SK-N-SH (cell line): Measurements from ENCODE around the gene CEP295NL. TPM values are rescaled to one million over a fixed set of nuclear protein-coding genes. Genes with fewer than 3 reads are reported as not detected.

Experiments
- CTCF ChIA-PET: fragments of 300-600, 350-600 bp; formaldehyde crosslinking; extraction: SDS; loops from one replicate; lab custom pipeline; 2021; lab: Yijun Ruan, JAX
- POLR2A ChIA-PET: fragments of 350-600 bp; sonication (Branson Sonifier 250); formaldehyde crosslinking; extraction: SDS; loops from one replicate; lab custom pipeline; 2020; ENCODE audit warnings: antibody characterized with exemption, inconsistent platforms; lab: Yijun Ruan, JAX
- DNase-seq: peaks from one replicate; pipeline ENCODE4 v3.0.0; 2012
- H2AFZ ChIP-seq: fragments of 200-600 bp; sonication (generic); 2 replicates; pipeline ENCODE4 v1.8.1; 2016; ENCODE audit warnings: antibody characterized with exemption, mild to moderate bottlenecking, low read depth
- H3F3A ChIP-seq: fragments of 200-600 bp; sonication (generic); replicated peaks from 2 replicates; pipeline ENCODE3; 2016; ENCODE audit warnings: antibody characterized with exemption, mild to moderate bottlenecking; ENCODE audit not compliant: insufficient read depth
- H3K27ac ChIP-seq, 2 experiments: fragments of 200-500 bp in 1 of 2; fragments of 200-600 bp in 1 of 2; sonication (Bioruptor generic) in 1 of 2; sonication (generic), shearing (Covaris generic) in 1 of 2; 2 replicates each; pipeline versions ENCODE4 v1.5.1 to v1.6.1; 2014 to 2016; ENCODE audit warnings: low read depth in 2 of 2, inconsistent platforms in 1 of 2, low read length in 1 of 2, mild to moderate bottlenecking in 1 of 2, mixed read lengths in 1 of 2
- H3K27me3 ChIP-seq: fragments of 200-600 bp; sonication (generic), shearing (Covaris generic); 2 replicates; pipeline ENCODE4 v1.6.1; 2016; ENCODE audit warnings: mixed run types; ENCODE audit not compliant: insufficient read depth
- H3K36me3 ChIP-seq, 2 experiments: fragments of 200-500 bp in 1 of 2; fragments of 200-600 bp in 1 of 2; sonication (Bioruptor generic) in 1 of 2; sonication (generic) in 1 of 2; replicated peaks in 1 of 2; 2 replicates each; pipeline versions ENCODE3 to v1.5.1; 2014 to 2016; ENCODE audit warnings: low read length in 1 of 2, mild to moderate bottlenecking in 1 of 2; ENCODE audit not compliant: insufficient read depth in 2 of 2, control insufficient read depth in 1 of 2
- H3K4me1 ChIP-seq, 2 experiments: fragments of 200-500 bp in 1 of 2; fragments of 200-600 bp in 1 of 2; sonication (Bioruptor generic) in 1 of 2; sonication (generic), shearing (Covaris generic) in 1 of 2; 2 replicates each; pipeline versions ENCODE4 v1.5.1 to v1.6.1; 2014 to 2016; ENCODE audit warnings: low read depth in 1 of 2, low read length in 1 of 2, mixed run types in 1 of 2; ENCODE audit not compliant: insufficient read depth in 2 of 2, control insufficient read depth in 1 of 2
- H3K4me2 ChIP-seq: fragments of 200-600 bp; sonication (generic), shearing (Covaris generic); 2 replicates; pipeline ENCODE4 v1.6.1; 2017; ENCODE audit warnings: mixed run types
- H3K4me3 ChIP-seq, 2 experiments: fragments of 200-500 bp in 1 of 2; fragments of 200-600 bp in 1 of 2; sonication (Bioruptor generic) in 1 of 2; sonication (generic), shearing (Covaris generic) in 1 of 2; 2 replicates each; pipeline versions ENCODE4 v1.5.1 to v1.8.1; 2014 to 2016; ENCODE audit warnings: low read depth in 2 of 2, inconsistent platforms in 1 of 2, low read length in 1 of 2, mild to moderate bottlenecking in 1 of 2, mixed read lengths in 1 of 2, moderate library complexity in 1 of 2
- H3K79me2 ChIP-seq: fragments of 200-600 bp; sonication (generic); 2 replicates; pipeline ENCODE4 v1.8.1; 2017; ENCODE audit warnings: mild to moderate bottlenecking; ENCODE audit not compliant: insufficient read depth
- H3K9ac ChIP-seq: fragments of 200-600 bp; sonication (generic); 2 replicates; pipeline ENCODE4 v1.6.1; 2017; ENCODE audit warnings: mixed run types
- H3K9me2 ChIP-seq: fragments of 200-600 bp; sonication (generic); 2 replicates; pipeline ENCODE4 v1.6.1; 2017; ENCODE audit warnings: mixed run types
- H3K9me3 ChIP-seq: fragments of 200-600 bp; sonication (generic); 2 replicates; pipeline ENCODE4 v1.6.1; 2017; ENCODE audit warnings: mixed run types, mild to moderate bottlenecking, moderate library complexity
- H4K20me1 ChIP-seq: fragments of 200-600 bp; sonication (generic); 2 replicates; pipeline ENCODE4 v1.6.1; 2017; ENCODE audit warnings: mild to moderate bottlenecking, mixed run types; ENCODE audit not compliant: insufficient read depth
- CHD2 ChIP-seq: fragments of 150-350 bp; IDR thresholded peaks from 2 replicates; pipeline ENCODE4 v1.6.1; 2018; ENCODE audit warnings: low read length; ENCODE audit not compliant: partially characterized antibody
- ELF1 ChIP-seq: IDR thresholded peaks from 2 replicates; pipeline ENCODE4 v1.4.0; 2012
- EZH2phosphoT487 ChIP-seq: fragments of 200-600 bp; sonication (generic); IDR thresholded peaks from 2 replicates; pipeline ENCODE4 v1.6.1; 2017; ENCODE audit warnings: low read depth, mixed run types, mild to moderate bottlenecking, antibody characterized with exemption, moderate library complexity, borderline replicate concordance
- FOXJ3 ChIP-seq: sonication (generic); formaldehyde crosslinking; IDR thresholded peaks from 2 replicates; pipeline ENCODE4 v1.5.1; 2020; ENCODE audit warnings: mild to moderate bottlenecking, missing genetic modification reagents
- FOXM1 ChIP-seq: IDR thresholded peaks from 2 replicates; pipeline ENCODE4 v1.4.0; 2012; ENCODE audit warnings: low read depth, mild to moderate bottlenecking
- GABPA ChIP-seq: IDR thresholded peaks from 2 replicates; pipeline ENCODE4 v1.4.0; 2012; ENCODE audit warnings: low read depth, mild to moderate bottlenecking
- GATA2 ChIP-seq: sonication (generic); formaldehyde crosslinking; IDR thresholded peaks from 2 replicates; pipeline ENCODE4 v1.5.0; 2020; ENCODE audit warnings: mild to moderate bottlenecking, missing genetic modification reagents
- MEF2A ChIP-seq: IDR thresholded peaks from 2 replicates; pipeline ENCODE4 v1.4.0; 2012; ENCODE audit warnings: low read depth, borderline replicate concordance
- NFIC ChIP-seq: IDR thresholded peaks from 2 replicates; pipeline ENCODE4 v1.4.0; 2012; ENCODE audit warnings: borderline replicate concordance
- NRF1 ChIP-seq: IDR thresholded peaks from 2 replicates; pipeline ENCODE4 v1.6.1; 2012; ENCODE audit warnings: low read depth, mild to moderate bottlenecking, low read length
- POLR2AphosphoS5 ChIP-seq: IDR thresholded peaks from 2 replicates; pipeline ENCODE4 v1.6.1; 2012; ENCODE audit warnings: low read depth, low read length
- RFX5 ChIP-seq: IDR thresholded peaks from 2 replicates; pipeline ENCODE4 v1.6.1; 2012; ENCODE audit warnings: mild to moderate bottlenecking, improper control_type of control experiment, low read length
- SIN3A ChIP-seq: IDR thresholded peaks from 2 replicates; pipeline ENCODE4 v1.6.1; 2012; ENCODE audit warnings: low read depth, mild to moderate bottlenecking, low read length, moderate library complexity, borderline replicate concordance
- SMC3 ChIP-seq: IDR thresholded peaks from 2 replicates; pipeline ENCODE4 v1.6.1; 2012; ENCODE audit warnings: low read depth, low read length, improper control_type of control experiment
- TAF1 ChIP-seq: IDR thresholded peaks from 2 replicates; pipeline ENCODE4 v1.6.1; 2012; ENCODE audit warnings: low read depth, mild to moderate bottlenecking, low read length, moderate library complexity, borderline replicate concordance
- TCF12 ChIP-seq: IDR thresholded peaks from 2 replicates; pipeline ENCODE4 v1.4.0; 2012
- YY1 ChIP-seq: IDR thresholded peaks from 2 replicates; pipeline ENCODE4 v1.4.0; 2012; ENCODE audit warnings: low read depth, mild to moderate bottlenecking
- WGBS: methylation state at CpG from one replicate; pipeline ENCODE4 v1.1.6; 2017; ENCODE audit warnings: low lambda C conversion rate; 5-methylcytosine and 5-hydroxymethylcytosine counted together
- polyA plus RNA-seq, 3 experiments: library from polyadenylated mRNA; depleted of rRNA; stranded (reverse); fragments of >200 nt; gene quantifications; 2 replicates each; pipeline ENCODE4 v1.2.3, GENCODE V29; 2012
- TF ChIP-seq, protein P1 (sequence below): IDR thresholded peaks from 2 replicates; pipeline ENCODE4 v1.4.0; 2012; ENCODE audit warnings: low read depth, borderline replicate concordance
- TF ChIP-seq, protein P2 (sequence below): fragments of 200-600 bp; sonication (generic); IDR thresholded peaks from 2 replicates; pipeline ENCODE4 v1.6.1; 2017; ENCODE audit warnings: antibody characterized with exemption, mild to moderate bottlenecking, moderate library complexity
- TF ChIP-seq, protein P3 (sequence below): fragments of 150-350 bp; IDR thresholded peaks from 2 replicates; pipeline ENCODE4 v1.6.1; 2017; ENCODE audit warnings: antibody characterized with exemption, low read length, low read depth, borderline replicate concordance

The CEP295NL gene
- polyA plus RNA-seq, 1 of the 3 experiments (the other 2 are of a cell fraction) = 0.35 TPM

DNA sequence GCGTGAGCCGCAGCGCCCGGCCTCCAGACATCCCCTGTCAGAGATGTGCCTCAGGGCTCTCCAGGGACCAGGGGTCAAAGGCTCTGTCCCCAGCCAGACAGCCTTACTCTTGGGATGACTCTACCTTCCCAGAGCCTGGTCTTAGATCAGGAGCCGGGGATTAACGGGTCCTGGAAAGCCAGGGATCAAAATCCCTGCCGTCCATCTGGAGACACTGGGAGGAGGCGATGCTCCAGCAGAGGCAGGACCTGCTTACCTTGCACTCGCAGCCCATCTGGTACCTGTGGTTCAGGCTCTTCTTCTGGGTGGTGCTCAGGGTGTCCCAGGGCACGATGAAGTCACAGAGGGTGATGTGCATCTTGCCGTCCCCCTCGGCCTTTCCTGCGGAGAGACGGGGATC, 45.7 kb downstream of the CEP295NL start:
- no peak overlapping the region for H3K9ac ChIP-seq
- ChIA-PET CTCF (interaction anchor here (5.8 to 17.6 kb wide), 2 partner anchors 8 to 111 kb away, joined by 46 to 458 read pairs; partner anchors contain the start of gene LGALS3BP), POLR2A (no interaction called here)
- peaks cover 36% of the 10 kb centered on the region for H3F3A ChIP-seq
- no peaks in the 10 kb centered on the region for H4K20me1 ChIP-seq
- no peaks in the 10 kb centered on the region for H3K9me3 ChIP-seq
- no peak overlapping the region for H3K4me2 ChIP-seq
- H3K79me2 ChIP-seq = peaks cover 37% of the 10 kb centered on the region
- peaks cover 45 to 68% of the 10 kb centered on the region in 2 experiments for H3K36me3 ChIP-seq
- DNase-seq = no peak
- H3K4me1 ChIP-seq = peaks cover 0 to 7% of the 10 kb centered on the region in 2 experiments; a peak in 2 of 4 replicates
- no peaks in the 10 kb centered on the region for H3K27me3 ChIP-seq
- no peak overlapping the region for H2AFZ ChIP-seq
- no peak for TF ChIP-seq CHD2
- TF ChIP-seq TCF12 = no peak
- no peak for TF ChIP-seq ELF1
- no peak for TF ChIP-seq GATA2 (CRISPR knock-in tag)
- TF ChIP-seq RFX5 = no peak
- TF ChIP-seq YY1 = no peak
- TF ChIP-seq MEF2A = no peak
- TF ChIP-seq SMC3 = no peak
- no peak for TF ChIP-seq NFIC
- TF ChIP-seq GABPA = no peak
- TF ChIP-seq, protein P1, sequence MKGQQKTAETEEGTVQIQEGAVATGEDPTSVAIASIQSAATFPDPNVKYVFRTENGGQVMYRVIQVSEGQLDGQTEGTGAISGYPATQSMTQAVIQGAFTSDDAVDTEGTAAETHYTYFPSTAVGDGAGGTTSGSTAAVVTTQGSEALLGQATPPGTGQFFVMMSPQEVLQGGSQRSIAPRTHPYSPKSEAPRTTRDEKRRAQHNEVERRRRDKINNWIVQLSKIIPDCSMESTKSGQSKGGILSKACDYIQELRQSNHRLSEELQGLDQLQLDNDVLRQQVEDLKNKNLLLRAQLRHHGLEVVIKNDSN = no peak
- TF ChIP-seq NRF1 = no peak
- TF ChIP-seq, protein P2, sequence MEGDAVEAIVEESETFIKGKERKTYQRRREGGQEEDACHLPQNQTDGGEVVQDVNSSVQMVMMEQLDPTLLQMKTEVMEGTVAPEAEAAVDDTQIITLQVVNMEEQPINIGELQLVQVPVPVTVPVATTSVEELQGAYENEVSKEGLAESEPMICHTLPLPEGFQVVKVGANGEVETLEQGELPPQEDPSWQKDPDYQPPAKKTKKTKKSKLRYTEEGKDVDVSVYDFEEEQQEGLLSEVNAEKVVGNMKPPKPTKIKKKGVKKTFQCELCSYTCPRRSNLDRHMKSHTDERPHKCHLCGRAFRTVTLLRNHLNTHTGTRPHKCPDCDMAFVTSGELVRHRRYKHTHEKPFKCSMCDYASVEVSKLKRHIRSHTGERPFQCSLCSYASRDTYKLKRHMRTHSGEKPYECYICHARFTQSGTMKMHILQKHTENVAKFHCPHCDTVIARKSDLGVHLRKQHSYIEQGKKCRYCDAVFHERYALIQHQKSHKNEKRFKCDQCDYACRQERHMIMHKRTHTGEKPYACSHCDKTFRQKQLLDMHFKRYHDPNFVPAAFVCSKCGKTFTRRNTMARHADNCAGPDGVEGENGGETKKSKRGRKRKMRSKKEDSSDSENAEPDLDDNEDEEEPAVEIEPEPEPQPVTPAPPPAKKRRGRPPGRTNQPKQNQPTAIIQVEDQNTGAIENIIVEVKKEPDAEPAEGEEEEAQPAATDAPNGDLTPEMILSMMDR = no peak
- no peak for TF ChIP-seq FOXJ3 (CRISPR knock-in tag)
- TF ChIP-seq, protein P3, sequence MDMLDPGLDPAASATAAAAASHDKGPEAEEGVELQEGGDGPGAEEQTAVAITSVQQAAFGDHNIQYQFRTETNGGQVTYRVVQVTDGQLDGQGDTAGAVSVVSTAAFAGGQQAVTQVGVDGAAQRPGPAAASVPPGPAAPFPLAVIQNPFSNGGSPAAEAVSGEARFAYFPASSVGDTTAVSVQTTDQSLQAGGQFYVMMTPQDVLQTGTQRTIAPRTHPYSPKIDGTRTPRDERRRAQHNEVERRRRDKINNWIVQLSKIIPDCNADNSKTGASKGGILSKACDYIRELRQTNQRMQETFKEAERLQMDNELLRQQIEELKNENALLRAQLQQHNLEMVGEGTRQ = no peak
- no peak for TF ChIP-seq TAF1
- TF ChIP-seq POLR2AphosphoS5 = no peak
- no peak for TF ChIP-seq FOXM1
- TF ChIP-seq SIN3A = no peak
- no peak for TF ChIP-seq EZH2phosphoT487
- no peak overlapping the region; a peak in 1 of 4 replicates for H3K27ac ChIP-seq
- no peak overlapping the region for H3K4me3 ChIP-seq
- H3K9me2 ChIP-seq = no peaks in the 10 kb centered on the region
- 99% methylated on average over 13 of the region's 14 CpGs for WGBS
